ENCODE measurements around the gene ZSWIM5. TPM values are rescaled to one million over a fixed set of nuclear protein-coding genes. Genes with fewer than 3 reads are reported as not detected.

Gene ZSWIM5
- total and polyA plus RNA-seq, 9 of the 15 experiments (the other 6 are each of a cell fraction or from before 2014, with no cell fraction given), result under 0.01 to 0.07 (median 0.03) TPM; not detected in 3

- TF ChIP-seq BRD9 (IDR thresholded peaks at IDR 0.05; ENCODE audit: low read depth, partially characterized antibody) (no peak), TAF9B (IDR thresholded peaks at IDR 0.05; ENCODE audit: partially characterized antibody) (no peak), SMAD2 (IDR thresholded peaks at IDR 0.05; ENCODE audit: low read depth, low read length) (no peak), HSF4 (CRISPR knock-in tag; IDR thresholded peaks at IDR 0.05; ENCODE audit: borderline replicate concordance) (no peak), GATAD2A (IDR thresholded peaks at IDR 0.05) (peak; percentile 21; the same call in 1 of the 2 replicates), ZNF778 (CRISPR knock-in tag; IDR thresholded peaks at IDR 0.05) (no peak), CTCF (IDR thresholded peaks at IDR 0.05 in 2 of 3, conservative IDR thresholded peaks at IDR 0.05 in 1 of 3; ENCODE audit: insufficient read depth in 2 of 3, low read depth in 1 of 3, low read length in 3 of 3) (peak in 1 of 3 experiments; percentile 13; a peak in 1 of 6 replicates), E2F1 (CRISPR knock-in tag; IDR thresholded peaks at IDR 0.05) (peak; percentile 70; the same call in 1 of the 2 replicates), NR4A1 (CRISPR knock-in tag; IDR thresholded peaks at IDR 0.05) (no peak), NR4A1 (tag; IDR thresholded peaks at IDR 0.05) (peak; percentile 16; the same call in 1 of the 2 replicates), POLR2AphosphoS2 (IDR thresholded peaks at IDR 0.05; ENCODE audit: low read length) (peak; percentile 57; the same call in 1 of the 2 replicates), MAZ (CRISPR knock-in tag; conservative IDR thresholded peaks at IDR 0.05 in 1 of 2, IDR thresholded peaks at IDR 0.05 in 1 of 2) (peak; percentile 70 to 89), NRF1 (conservative IDR thresholded peaks at IDR 0.05 in 1 of 2, IDR thresholded peaks at IDR 0.05 in 1 of 2) (peak; percentile 86 to 88), ZC3H4 (CRISPR knock-in tag; IDR thresholded peaks at IDR 0.05; ENCODE audit: borderline replicate concordance) (no peak), ZNF282 (CRISPR knock-in tag; IDR thresholded peaks at IDR 0.05) (no peak), RCOR1 (IDR thresholded peaks at IDR 0.05; ENCODE audit: borderline replicate concordance in 1 of 2, low read depth in 2 of 2, low read length in 2 of 2) (peak; percentile 66 to 96), NFATC3 (IDR thresholded peaks at IDR 0.05) (no peak), LCOR (CRISPR knock-in tag; IDR thresholded peaks at IDR 0.05) (peak; percentile 86), L3MBTL2 (IDR thresholded peaks at IDR 0.05) (peak; percentile 96), TCF15 (CRISPR knock-in tag; IDR thresholded peaks at IDR 0.05) (no peak), COPS2 (conservative IDR thresholded peaks at IDR 0.05) (no peak), BCOR (IDR thresholded peaks at IDR 0.05) (peak; percentile 75; the same call in 1 of the 2 replicates), ATF6 (CRISPR knock-in tag; IDR thresholded peaks at IDR 0.05) (0 out of 2 replicates have a peak, but pooled peaks have one; percentile 57), ZNF253 (CRISPR knock-in tag; conservative IDR thresholded peaks at IDR 0.05) (no peak), HNRNPLL (IDR thresholded peaks at IDR 0.05; ENCODE audit: low read depth, low read length, poor library complexity, severe bottlenecking) (peak; percentile 84)
Observed at GRCh38 chr1:45012639-45013278, 193.6 kb downstream of the ZSWIM5 start (continued).
